GM21515 (cell line): ENCODE results near the gene ZNF189.

Experiments
- ATAC-seq: cut with Tn5 transposase; IDR thresholded peaks from one replicate; pipeline ENCODE4 v1.9.1; 2021; ENCODE audit not compliant: unreplicated experiment

The ZNF189 gene

GRCh38 chr9:101398068-101398929, at the start of gene ZNF189, which contains the start of gene MRPL50:
Gene ZNF189 (plus strand): TSS chr9:101398851. CDS start chr9:101399157, 306 bp downstream.
Gene MRPL50 (minus strand): TSS chr9:101398618. CDS start chr9:101398592, 26 bp downstream.
- ATAC-seq, result peak; percentile 99

- ATAC-seq, result no peak
Observed at GRCh38 chr9:101350285-101350684, 48.4 kb upstream of the ZNF189 start.

DNA sequence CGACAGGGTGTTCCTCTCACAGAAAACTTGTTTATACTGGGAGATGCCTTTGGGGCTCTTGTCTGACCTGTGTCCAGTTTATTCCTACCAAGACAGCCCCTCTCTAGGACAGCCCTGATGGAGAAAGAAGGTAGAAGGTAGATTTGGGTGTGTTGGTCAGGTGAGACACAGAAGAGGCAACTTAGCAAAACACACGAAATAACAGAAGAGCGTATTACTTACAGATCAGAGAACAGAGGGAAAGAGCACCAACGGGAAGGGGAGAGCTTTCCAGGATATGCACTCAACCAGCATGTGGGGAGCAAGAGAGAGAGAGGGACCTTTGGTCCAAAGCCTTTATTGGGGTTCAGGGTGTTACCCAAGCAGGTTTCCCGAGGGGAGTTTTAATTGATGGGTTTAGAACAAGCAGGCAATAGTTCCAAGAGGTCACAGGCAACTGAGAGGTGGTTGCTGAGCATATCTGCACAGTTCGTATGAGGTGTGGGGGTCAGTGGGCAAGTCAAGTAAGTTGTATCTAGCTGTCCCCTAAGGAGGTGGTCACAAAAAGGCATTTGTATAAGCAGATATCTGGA, 45.7 kb upstream of the ZNF189 start:
- ATAC-seq, result no peak

GRCh38 chr9:101353683-101354082, 45.0 kb upstream of the ZNF189 start:
- ATAC-seq, result no peak

GRCh38 chr9:101354143-101354764, 44.4 kb upstream of the ZNF189 start:
- ATAC-seq, result no peak

GRCh38 chr9:101354765-101355708, 43.6 kb upstream of the ZNF189 start:
- no peak for ATAC-seq

GRCh38 chr9:101356619-101357018, 42.0 kb upstream of the ZNF189 start:
- ATAC-seq, result no peak

- ATAC-seq, result no peak
Observed at GRCh38 chr9:101359679-101360078, 39.0 kb upstream of the ZNF189 start.

GRCh38 chr9:101360647-101361046, 38.0 kb upstream of the ZNF189 start:
- ATAC-seq, result no peak

DNA sequence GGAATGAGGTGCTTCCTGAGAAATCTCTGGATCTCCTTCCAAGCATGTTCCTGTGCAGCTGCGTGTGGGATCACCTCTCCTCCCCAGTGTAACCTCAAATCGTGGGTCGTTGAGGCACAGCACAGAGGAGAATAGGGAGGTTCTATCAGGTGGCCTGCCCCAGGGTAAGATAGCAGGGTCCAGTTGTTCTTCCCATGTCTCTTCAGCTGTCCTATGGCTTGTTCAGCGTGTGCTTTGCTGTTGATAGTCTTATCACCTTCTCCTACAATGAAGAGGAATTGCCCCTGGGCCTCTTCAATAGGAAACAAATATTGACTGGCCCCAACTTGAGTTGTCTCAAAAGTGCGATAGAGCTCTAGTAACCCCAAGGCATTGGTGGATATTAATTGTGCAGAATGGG, 36.2 kb upstream of the ZNF189 start:
- no peak for ATAC-seq

DNA sequence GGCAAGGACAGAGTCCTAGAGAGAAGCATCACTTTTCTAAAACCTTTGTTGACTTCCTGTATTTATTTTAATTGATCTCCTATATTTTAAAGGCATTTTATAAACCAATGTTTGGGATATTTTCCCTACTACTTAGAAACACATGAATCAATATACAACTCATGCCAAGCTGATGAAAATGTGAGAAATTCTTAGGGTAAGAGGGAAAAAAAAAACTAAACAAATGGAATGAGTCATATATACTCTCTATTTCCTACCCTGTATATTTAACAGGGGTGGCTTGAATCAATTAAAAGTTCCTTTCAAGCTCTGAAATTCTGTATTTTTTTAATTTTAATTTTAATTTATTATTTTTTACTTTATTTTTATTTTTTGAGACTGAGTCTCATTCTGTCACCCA, 33.5 kb upstream of the ZNF189 start:
- no peak for ATAC-seq

GRCh38 chr9:101366038-101366756, 32.5 kb upstream of the ZNF189 start:
- no peak for ATAC-seq

GRCh38 chr9:101367323-101367722, 31.3 kb upstream of the ZNF189 start:
- ATAC-seq, result no peak

- ATAC-seq, result no peak
Observed at GRCh38 chr9:101369286-101369685, 29.4 kb upstream of the ZNF189 start.

DNA sequence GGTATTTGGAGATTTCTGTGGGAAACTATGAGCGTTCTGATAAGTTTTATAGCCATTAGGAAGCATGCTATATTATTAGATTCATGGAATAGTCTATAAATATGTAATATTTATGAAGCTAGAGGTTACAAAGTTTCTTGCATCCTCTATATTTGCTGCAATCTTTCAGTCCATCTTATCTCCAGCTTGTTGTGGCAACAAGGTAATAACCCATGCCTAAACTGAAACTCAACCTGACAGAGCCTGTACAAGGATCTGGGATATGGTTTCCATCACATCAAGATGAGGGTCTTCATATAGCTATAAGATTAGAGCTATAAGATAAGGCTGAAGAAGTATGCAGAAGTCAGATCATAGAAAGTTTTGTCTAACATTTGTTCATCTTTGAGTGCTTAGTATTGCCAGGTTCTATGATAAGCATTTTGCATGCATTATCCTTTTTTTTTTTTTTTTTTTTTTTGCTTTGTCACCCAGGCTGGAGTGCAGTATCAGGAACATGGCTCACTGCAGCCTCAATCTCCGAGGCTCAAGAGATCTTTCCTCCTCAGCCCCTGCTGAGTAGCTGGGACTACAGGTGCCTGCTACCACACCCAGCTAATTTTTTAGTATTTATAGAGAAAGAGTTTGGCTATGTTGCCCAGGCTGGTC, 28.6 kb upstream of the ZNF189 start:
- no peak for ATAC-seq

GRCh38 chr9:101371813-101372212, 26.8 kb upstream of the ZNF189 start:
- no peak for ATAC-seq

- ATAC-seq, result no peak
Observed at GRCh38 chr9:101372327-101373118, 26.1 kb upstream of the ZNF189 start.

- no peak for ATAC-seq
Observed at GRCh38 chr9:101375546-101375945, 23.1 kb upstream of the ZNF189 start.
